ENCODE measurements around the gene HIPK1.

DNA sequence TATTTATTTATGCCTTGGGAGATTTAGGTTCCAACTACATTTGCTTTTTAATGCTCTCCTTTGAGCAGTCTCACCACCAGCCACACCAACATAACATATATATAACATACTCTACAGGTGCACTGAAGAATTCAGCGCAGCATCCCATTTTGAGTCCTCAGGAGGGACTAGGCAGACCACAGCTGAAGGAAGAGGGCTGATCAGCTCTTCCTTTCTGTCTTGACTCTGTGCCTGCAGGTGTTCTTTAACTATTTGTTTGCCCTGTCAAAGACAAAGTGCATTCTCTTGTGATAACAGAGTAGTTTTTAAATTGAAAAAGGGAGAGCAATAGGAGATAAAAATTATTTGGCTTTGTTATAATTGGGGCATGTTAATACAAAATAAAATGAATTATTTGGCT lies 17.0 kb downstream of the HIPK1 start:
- TF ChIP-seq POLR2A (IDR thresholded peaks at IDR 0.05; ENCODE audit: low read length) (no peak), GATA1 (IDR thresholded peaks at IDR 0.05; ENCODE audit: low read depth, low read length) (no peak)
